Measurements from ENCODE around the gene MTG2. TPM values are rescaled to one million over a fixed set of nuclear protein-coding genes. Genes with fewer than 3 reads are reported as not detected.

Gene MTG2
- total RNA-seq, 4 donors from 2014 or later: 17.0 to 26.1 (median 22.6) TPM

- TF ChIP-seq CTCF (IDR thresholded peaks at IDR 0.05; ENCODE audit: low read depth): no peak
Measured at GRCh38 chr20:62244644-62245108, 61.8 kb downstream of the MTG2 start.

GRCh38 chr20:62245911-62246280 is 63.1 kb downstream of the MTG2 start:
- no peak for TF ChIP-seq CTCF (IDR thresholded peaks at IDR 0.05; ENCODE audit: low read depth)

DNA sequence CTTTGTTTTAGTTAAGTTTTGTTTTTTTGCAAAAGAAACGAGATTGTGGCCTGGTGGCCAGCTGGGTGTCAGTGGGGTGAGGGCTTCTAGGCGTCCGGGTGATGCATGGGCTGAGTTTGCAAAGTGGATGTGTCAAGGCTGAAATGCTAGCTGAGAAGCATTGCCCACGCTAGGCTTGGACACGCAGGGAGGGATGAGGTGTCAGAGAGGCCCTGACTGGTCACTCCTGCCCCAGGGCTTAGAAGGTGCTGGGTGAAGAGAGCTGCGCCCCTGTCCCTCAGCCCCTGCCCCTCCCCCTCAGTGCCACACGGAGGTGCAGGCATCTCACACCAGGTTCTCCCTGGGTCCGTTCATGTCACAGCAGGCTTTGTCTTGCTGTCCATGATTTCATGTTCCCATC is 63.6 kb downstream of the MTG2 start:
- no peak for TF ChIP-seq CTCF (IDR thresholded peaks at IDR 0.05; ENCODE audit: low read depth)

DNA sequence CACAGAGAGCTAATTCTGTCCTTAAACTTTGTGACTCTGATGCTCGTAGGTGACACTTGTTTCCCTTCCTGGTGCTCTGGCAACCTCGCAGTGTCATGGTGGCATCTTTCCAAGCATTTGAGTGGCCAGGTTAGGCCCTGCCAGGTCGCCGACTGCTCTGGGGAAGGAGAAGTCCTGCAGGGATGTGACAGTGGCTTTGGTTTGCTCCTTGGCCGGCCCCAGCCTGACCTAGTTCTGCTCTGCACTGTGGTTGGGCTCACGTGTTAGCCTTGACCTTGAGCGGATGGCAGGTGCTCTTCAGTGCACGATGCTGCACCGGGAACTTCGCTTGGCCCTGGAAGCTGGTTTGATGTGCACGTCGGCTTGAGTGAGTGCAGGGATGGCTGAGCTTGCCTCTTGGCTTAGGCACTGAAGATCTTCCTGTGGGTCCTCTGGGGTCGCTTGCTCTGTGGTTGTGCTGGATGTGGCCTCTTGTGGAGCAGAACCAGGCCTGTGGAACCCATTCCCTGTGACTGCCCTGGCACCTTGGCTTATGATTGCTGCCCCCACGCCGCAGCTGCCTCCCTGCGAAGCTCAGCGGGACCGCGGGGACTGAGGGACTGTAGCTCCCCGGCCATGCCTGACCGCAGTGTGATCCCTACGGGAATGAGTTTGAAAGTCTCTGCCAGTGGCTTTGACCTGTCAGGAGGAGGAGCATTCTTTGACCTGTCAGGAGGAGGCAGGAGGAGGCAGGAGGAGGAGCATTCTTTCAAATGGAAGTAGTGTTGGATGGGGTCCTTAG is 64.2 kb downstream of the MTG2 start:
- TF ChIP-seq CTCF (IDR thresholded peaks at IDR 0.05; ENCODE audit: low read depth): no peak

GRCh38 chr20:62248890-62249560 is 66.2 kb downstream of the MTG2 start:
- TF ChIP-seq CTCF (IDR thresholded peaks at IDR 0.05; ENCODE audit: low read depth): no peak

GRCh38 chr20:62252342-62252966 is 69.6 kb downstream of the MTG2 start:
- no peak for TF ChIP-seq CTCF (IDR thresholded peaks at IDR 0.05; ENCODE audit: low read depth)

Other genes starting within 250 kb of the MTG2 start
- 10 to 100 TPM in 3 of 4 donors, 1 to 10 TPM in 1; 7.7 to 16.0 (median 10.7) TPM for gene TAF4, start 117.1 kb upstream of the MTG2 start, total RNA-seq
- gene LSM14B, start 60.6 kb upstream of the MTG2 start, total RNA-seq: 10 to 100 TPM; 18.3 to 33.0 (median 20.1) TPM
- gene PSMA7, start 39.6 kb upstream of the MTG2 start, total RNA-seq: 100 to 1,000 TPM; 299 to 630 (median 399) TPM
- 10 to 100 TPM; 10.3 to 18.3 (median 12.9) TPM for gene SS18L1, start 39.3 kb upstream of the MTG2 start, total RNA-seq
- gene HRH3, start 37.2 kb downstream of the MTG2 start, total RNA-seq: not detected
- gene OSBPL2, start 55.5 kb downstream of the MTG2 start, total RNA-seq: 10 to 100 TPM; 25.3 to 43.1 (median 27.6) TPM
- 100 to 1,000 TPM in 2 of 4 donors, 10 to 100 TPM in 2; 78.5 to 141 (median 101) TPM for gene ADRM1, start 120.0 kb downstream of the MTG2 start, total RNA-seq
- 100 to 1,000 TPM in 1 of 4 donors, 10 to 100 TPM in 3; 14.1 to 131 (median 34.5) TPM for gene LAMA5, start 184.3 kb downstream of the MTG2 start, total RNA-seq
- 1,000 to 10,000 TPM; 1,888 to 3,001 (median 2,521) TPM for gene RPS21, start 204.1 kb downstream of the MTG2 start, total RNA-seq
- 1 to 10 TPM; 1.1 to 2.4 (median 1.7) TPM for gene CABLES2, start 224.3 kb downstream of the MTG2 start, total RNA-seq
- gene RBBP8NL, start 244.5 kb downstream of the MTG2 start, total RNA-seq: not detected